H1 (cell line): ENCODE results near the gene RRP1. TPM values are rescaled to one million over a fixed set of nuclear protein-coding genes. Genes with fewer than 3 reads are reported as not detected.

Experiments used
- CBX5 ChIP-seq: fragments of 300-800, 300-1000 bp; sonication (generic); IDR thresholded peaks from 2 replicates; pipeline ENCODE4 v1.7.1; 2016; ENCODE audit warnings: antibody characterized with exemption, low read length, low read depth
- CHD7 ChIP-seq: fragments of 300-600 bp; sonication (generic); IDR thresholded peaks from 2 replicates; pipeline ENCODE4 v1.7.1; 2012; ENCODE audit warnings: low read length, moderate library complexity, mild to moderate bottlenecking, inconsistent platforms; ENCODE audit not compliant: insufficient replicate concordance
- CTBP2 ChIP-seq: IDR thresholded peaks from 2 replicates; pipeline ENCODE4 v1.7.0; 2011; ENCODE audit warnings: borderline replicate concordance, mild to moderate bottlenecking, moderate library complexity, mixed read lengths, low read length; ENCODE audit not compliant: insufficient read depth, insufficient read length
- EGR1 ChIP-seq: IDR thresholded peaks from 2 replicates; pipeline ENCODE4 v1.6.1; 2011; ENCODE audit warnings: low read depth, low read length, borderline replicate concordance
- KDM1A ChIP-seq: fragments of 200-600, 300-600 bp; sonication (generic); IDR thresholded peaks from 2 replicates; pipeline ENCODE4 v1.7.1; 2016; ENCODE audit warnings: mild to moderate bottlenecking, low read length, borderline replicate concordance
- NANOG ChIP-seq: IDR thresholded peaks from 2 replicates; pipeline ENCODE4 v1.6.1; 2011; ENCODE audit warnings: low read length, low read depth, mild to moderate bottlenecking, inconsistent platforms; ENCODE audit not compliant: insufficient read depth, poor library complexity, severe bottlenecking
- SUZ12 ChIP-seq: fragments of 200-600 bp; sonication (generic); IDR thresholded peaks from 2 replicates; pipeline ENCODE4 v1.6.1; 2012; ENCODE audit warnings: mild to moderate bottlenecking, inconsistent platforms, low read length, moderate library complexity, mixed read lengths
- TAF1 ChIP-seq: IDR thresholded peaks from 2 replicates; pipeline ENCODE4 v1.6.1; 2011; ENCODE audit warnings: mild to moderate bottlenecking, low read depth, low read length
- TBP ChIP-seq: IDR thresholded peaks from 2 replicates; pipeline ENCODE4 v1.6.1; 2011; ENCODE audit warnings: low read depth, low read length, improper control_type of control experiment
- polyA plus RNA-seq, 7 experiments: library from polyadenylated mRNA; depleted of rRNA in 3 of 7; stranded (reverse) in 5 of 7; unstranded in 2 of 7; fragments of >200 nt in 5 of 7; fragments of 200-250 nt in 2 of 7; gene quantifications; 1 replicate in 5 of 7; 2 replicates in 1 of 7; 4 replicates in 1 of 7; pipeline versions ENCODE4 v1.2.1 to v1.2.3, GENCODE V29; 2011 to 2013; ENCODE audit warnings: missing spikeins in 2 of 7, mixed read lengths in 2 of 7
- total RNA-seq: library from RNA; stranded (reverse); fragmentation: NEBNext Ultra II Directional; extraction: Animal tissue kit (Norgen Biotek cat#: 25700); gene quantifications from 2 replicates; pipeline ENCODE4 v1.2.1, GENCODE V29; 2021

RRP1 gene
- total and polyA plus RNA-seq, 2 of the 8 experiments (the other 6 are each of a cell fraction or from before 2014, with no cell fraction given) = 11.6 to 55.2 TPM

GRCh38 chr21:43814215-43815106 is 25.1 kb downstream of the RRP1 start (continued):
- TF ChIP-seq CTBP2 = no peak
- TF ChIP-seq CHD7 = no peak
- no peak for TF ChIP-seq EGR1
- no peak for TF ChIP-seq NANOG
- TF ChIP-seq TBP = no peak
- TF ChIP-seq SUZ12 = no peak
- TF ChIP-seq CBX5 = no peak
- TF ChIP-seq TAF1 = no peak
- TF ChIP-seq KDM1A = no peak
